ENCODE results near the gene ASXL1. TPM values are rescaled to one million over a fixed set of nuclear protein-coding genes. Genes with fewer than 3 reads are reported as not detected.

The ASXL1 gene
- total RNA-seq, 1 experiment from 2014 or later = 74.9 TPM

DNA sequence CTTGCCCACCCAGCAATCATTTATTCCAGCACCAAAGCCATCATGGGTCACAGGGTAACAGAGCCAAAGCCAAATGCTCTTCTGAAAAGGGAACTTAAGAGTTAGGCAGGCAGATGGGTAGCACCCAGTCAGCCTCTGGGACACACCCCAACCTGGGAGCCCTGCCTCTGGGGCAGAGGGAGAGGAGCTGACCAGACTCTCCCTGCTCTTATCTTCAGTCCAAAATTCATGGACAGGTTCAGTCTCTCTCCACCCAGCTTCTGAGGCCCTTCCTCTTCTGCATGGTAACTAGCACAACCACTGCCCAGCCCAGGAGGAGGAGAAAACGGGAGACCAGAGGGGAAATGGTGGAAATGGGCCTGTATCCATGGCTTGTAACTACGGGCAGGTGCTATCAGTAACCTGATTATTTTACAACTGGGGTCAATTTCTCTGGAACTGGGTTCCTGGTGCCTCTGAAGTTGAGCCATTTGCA is 121.6 kb downstream of the ASXL1 start:
- no peak for DNase-seq (ENCODE audit: low spot score)

DNA sequence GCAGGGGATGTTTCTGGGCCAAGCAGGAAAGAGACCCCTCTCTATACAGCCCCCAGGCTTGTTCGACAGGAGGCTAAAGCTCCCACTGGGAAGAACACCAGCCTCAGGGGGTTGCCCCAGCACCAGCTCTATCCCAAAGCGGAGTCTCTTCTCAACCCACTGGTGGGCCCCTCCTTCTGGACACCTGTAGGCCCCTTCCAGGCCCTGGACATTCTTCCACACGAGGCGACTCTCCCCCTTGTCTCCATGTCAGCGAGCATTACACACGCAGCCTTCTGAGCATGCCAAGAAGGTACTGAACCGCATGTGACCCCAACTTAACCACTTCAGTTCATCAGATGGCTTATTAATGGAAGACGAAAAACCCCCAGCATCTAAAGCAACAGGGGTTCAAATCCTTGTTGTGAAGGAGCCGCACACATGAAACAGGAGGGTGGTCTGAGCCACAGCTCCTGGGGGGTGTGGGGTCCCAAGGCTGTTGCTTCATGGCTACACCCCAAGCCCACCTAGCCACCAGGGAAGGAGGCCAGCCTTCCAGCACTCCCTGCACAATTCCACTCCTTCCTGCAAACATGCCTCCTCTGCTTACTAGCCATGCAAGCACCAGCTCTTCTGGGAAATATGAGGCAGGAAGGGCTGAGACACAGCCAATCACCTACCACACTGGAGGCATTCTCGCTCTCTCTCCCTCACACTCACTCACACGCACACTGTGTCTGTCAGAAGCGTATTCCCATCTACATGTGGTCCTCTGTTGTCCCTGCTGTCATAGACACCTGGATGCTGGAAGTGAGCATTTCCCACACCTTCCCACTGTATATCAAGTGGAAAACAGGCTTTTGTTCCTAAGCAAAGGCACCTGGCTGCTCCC is 122.5 kb downstream of the ASXL1 start:
- DNase-seq (ENCODE audit: low spot score) = no peak

DNA sequence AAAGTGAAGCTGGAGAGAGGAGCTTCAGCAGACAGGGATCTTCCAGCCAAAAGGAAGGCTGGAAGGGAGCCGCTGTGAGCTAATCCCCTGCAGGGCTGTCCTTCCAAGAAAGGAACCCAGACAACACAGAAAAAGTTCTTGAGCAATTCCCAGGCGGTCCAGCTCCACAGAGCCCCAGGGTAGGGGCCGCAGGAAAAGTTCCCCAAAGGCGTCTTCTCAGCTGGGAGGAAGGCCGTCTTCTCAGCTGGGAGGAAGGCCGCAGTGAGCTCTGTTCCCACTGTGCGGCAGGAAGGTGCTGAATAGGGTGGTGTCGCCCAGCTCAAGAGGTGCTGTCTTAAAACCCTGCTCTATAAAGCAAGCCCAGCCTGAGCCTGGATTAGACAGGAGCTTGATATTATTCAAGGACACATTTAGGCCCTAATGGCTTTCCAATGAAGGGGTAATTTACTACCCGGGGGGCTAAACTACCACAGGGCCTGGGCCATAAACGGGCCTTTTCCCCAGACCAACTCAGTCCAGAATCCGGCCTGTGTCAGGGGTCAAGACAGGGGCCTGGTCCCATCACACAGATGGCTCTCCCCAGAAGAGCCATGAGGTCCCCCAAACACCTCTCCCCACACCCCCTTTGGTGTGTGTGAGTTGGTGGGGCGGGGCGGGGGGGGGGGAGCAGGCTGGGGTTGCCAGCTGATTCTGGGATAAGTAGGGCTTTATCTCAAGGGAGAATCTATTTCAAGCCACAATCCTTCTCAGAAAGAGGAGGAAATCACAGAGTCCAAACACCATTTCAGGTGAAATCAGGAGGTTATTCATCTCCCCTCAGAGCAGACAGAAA is 123.4 kb downstream of the ASXL1 start:
- DNase-seq (ENCODE audit: low spot score) = no peak

DNA sequence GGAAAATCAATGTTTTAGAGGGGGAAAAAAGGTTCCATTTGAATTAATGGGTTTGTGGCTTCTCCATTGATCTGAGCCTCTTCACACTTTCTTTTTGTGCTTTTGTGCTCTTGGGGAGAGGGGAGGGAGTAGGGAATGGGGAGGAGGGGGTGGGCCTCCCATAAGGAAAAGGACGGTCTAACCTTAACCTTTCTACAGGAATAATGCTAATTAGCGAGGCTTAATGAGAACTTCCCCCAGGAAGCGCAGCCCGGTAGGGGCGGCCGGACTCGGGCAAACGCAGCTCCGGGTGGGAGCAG is 124.0 kb downstream of the ASXL1 start:
- DNase-seq (ENCODE audit: low spot score) = peak; percentile 17

DNA sequence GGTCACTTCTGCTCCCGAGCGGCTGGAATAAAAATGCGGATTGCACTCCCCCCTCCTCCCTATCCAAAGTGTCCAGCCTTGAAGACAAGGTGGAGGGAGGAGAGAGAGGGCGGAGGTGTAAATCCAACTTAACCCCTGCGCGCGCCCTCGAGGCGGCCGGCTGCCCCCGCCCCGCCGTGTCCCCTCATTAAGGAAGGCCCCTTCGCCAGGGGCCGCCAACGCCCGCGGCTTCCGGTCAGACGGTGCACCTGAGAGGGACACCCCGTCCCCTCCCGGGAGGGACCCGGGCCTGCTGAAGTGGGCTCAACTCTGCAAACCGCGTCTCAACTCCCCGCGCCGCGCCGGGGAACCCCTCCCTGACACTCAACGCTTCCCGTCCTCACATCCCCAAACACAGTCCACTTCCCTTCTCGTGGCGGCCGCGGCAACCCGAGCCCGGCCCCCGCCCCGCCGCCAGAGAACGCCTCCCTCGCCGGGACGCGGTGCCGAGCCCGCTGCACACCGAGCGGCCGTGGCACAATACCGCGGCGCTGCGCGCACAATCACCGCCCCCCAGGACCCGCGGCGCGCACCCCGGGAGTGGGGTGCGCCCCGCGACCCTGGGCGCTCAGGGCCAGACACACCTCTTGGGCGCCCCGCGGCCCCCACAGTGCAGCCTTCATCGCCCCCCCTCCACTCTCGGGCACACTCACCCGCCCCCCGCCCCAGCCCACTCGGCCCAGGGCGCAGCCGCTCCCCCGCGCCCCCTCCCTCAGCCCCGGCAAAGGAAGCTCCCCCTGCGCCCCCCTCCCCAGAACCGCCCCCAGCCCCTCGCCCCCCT is 124.5 kb downstream of the ASXL1 start:
- peak; percentile 55 for DNase-seq (ENCODE audit: low spot score)

DNA sequence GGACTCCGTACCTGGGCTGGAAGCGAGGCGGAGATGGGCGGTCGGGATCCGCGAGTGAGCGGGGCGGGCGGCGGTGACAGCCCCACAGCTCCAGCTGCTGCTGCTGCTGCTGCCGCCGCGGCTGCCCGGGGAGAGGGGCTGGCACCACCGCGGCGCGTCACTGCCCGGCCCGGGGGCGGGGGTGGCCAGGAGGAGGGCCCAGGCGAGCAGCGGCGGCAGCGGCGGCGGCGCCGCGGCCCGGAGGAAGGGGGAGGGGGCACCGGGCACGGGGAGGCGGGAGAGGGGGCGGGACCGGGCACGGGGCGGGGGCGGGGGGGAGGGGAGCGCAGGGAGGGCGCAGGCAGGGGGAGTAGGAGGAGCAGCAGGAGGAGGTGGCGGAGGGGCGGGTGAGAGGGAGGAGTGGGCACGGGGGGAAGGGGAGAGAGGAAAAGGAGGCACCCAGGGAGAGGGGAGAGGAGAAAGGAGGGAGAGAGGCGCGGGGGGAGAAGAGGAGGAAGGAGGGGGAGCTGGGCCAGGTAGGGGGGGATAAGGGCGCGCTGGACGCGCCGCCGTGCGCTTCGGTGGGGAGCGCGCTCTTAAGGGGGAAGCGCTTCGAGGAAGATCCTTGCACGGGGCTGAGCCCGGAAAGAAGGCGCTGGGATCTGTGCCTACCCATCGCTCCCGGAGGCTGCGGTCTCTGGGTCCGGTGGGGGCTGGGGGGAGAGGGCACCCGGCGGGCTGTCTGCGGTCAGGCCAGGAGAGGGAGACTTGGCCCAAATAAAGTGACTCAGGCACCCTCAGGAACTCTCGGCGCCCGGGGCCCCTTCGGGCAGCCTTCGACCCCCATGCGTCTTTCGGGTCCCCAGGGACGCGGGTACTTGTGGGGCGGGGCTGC is 125.5 kb downstream of the ASXL1 start:
- peak; percentile 88 for DNase-seq (ENCODE audit: low spot score)

DNA sequence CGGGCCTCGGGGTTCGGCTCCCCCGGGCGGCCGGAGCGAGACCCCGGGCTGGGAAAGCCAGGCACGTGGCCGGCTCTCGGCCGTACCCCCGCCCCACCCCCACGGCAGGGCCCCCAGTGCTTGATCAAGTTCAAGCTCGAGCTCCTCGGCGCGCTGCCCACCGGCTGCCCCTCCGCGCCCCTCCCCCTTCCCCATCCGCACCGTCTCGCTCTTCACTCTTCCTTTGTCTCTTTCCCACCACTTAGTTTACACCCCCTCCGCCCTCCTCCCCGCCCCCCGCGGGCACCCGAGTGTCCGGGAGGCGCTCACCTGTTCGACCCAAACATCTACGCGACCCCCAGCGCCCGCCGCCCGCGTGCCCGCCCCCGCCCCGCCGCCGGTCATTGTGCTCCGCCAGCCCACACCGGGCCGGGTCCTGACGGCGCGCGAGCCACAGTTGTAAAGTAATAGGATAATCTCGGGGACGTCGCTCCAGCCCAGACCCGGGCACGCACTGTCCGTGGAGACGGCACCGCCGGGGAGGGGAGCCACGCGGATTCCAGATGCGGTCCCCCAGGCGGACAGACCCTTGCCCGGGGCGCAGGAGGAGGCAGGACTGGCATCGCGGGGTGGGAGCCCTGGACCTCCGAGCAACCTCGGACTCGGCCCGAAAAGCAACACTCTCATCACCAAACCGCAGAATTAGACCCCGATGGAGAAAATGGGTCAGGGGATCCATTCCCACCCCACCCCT is 126.3 kb downstream of the ASXL1 start:
- peak; percentile 51 for DNase-seq (ENCODE audit: low spot score)

DNA sequence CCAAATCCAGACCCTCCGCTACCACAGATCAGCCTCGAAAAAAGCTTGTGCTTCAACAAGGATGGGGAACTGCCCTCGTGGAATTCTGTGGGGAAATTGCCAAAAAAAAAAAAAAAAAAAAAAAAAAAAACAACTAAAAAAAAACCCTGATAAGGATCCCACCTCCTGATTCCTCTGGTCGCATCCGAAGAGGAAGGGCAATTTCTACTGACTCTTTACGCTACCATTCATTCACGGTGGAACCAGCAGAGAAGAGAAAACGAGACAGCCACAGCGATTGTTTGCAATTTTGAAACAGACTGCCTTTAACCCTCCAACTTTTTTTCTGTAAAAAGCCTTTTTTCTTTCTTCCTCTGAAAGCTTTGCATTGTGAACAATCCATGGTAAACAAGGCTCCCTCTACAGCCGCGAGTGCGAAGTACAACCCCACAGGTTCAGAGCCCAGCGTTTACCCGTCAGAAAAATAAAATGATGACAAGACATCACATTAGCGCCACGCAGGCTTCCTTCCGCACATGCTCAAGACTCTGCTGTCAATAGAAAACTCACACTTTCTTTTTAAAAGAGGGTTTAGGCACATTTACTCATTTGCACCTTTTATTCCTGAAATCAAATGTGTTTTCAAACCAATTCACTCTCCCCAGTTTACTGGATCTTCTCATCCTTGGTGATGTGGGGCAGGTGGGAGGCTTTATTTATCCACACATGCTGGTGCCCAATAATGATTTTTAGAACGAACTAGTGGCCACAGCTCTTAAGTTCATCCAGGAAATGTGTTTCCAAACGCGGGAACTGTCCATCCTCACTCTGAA is 127.0 kb downstream of the ASXL1 start:
- DNase-seq (ENCODE audit: low spot score) = peak; percentile 94

DNA sequence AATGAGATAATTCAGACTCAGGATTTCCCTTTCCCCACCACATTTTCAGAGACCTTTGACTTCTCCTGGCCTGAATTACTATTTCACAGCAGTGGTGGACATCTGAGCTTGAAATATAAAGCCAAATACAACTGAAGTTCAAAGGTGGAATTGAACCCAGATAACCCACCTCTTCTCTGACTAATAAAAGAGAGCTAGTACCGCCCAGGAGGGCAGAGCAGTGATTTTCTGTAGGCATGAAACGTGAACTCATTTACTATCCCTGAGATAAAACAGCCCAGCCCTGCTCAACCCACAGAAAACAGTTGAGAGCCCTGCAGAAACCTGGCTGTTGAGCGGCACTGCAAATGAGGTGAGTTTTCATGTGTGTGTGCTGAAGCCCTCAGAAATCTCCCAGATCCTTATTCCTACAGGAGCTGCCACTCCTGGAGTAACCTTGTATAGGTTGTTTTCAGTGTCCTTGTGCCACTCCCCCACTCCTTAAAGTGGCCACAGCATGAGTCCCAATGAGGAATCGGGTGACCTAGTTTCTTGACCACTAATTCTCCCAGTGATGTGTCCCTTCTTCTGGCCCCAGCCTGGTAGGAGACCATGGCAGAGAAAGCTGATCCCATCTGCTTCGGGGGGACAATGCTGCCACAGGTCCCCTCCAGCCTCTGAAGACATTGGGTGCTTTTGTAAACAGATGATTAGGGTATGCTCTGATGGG is 127.8 kb downstream of the ASXL1 start:
- DNase-seq (ENCODE audit: low spot score) = peak; percentile 73

DNA sequence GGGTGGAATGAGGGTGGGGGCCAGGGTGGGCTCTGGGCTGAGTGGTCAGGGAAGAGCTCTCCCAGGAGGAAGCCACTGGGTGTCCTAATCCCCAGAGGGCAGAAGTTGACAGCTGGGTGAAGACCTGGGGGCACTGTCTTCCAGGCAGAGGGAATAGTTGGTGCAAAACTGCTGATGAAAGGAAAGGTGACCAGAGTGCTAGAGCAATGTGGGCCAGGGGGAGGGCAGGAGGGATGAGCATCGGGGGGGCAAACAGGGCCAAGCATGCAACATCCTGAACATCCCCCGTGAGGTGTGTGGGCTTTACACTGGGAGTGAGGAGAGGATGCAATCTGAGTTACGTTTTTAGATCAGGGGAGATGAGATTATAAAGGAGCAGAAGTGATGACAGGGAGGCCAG is 129.2 kb downstream of the ASXL1 start:
- DNase-seq (ENCODE audit: low spot score) = no peak

DNA sequence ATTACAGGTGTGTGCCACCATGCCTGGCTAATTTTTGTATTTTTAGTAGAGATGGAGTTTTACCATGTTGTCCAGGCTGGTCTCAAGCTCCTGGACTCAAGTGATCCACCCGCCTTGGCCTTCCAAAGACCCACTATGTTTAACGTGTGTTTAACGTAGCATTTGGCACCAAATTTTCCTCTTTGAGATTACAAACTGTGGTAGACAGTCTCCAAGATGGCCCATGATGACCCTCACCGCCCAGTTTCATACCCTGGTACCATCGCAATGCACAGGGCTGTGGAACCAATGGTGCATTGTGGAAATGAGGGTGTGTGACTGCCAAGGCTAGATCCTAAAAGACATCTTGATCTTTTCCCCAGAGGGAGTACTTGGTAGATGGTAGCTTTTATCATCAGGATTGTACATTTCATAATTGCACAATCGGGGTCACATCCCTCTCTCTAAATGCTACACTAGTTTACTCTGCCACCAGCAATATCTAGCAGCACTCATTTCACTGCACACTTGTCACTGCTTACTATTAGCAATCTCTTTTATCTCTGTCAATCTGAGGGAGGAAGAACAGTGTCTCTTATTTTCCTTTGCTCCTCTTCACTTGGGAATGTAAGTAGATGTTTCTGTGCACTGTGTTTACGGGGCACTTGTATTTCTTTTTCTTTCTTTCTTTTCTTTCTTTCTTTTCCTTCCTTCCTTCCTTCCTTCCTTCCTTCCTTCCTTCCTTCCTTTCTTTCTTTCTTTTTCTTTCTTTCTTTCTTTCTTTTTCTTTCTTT is 130.1 kb downstream of the ASXL1 start:
- DNase-seq (ENCODE audit: low spot score) = no peak

Other genes starting within 250 kb of the ASXL1 start
- 39.9 and 45.9 TPM in 2 replicates for gene TM9SF4, start 248.6 kb upstream of the ASXL1 start, total RNA-seq (2014; rRNA removed; shearing (Covaris generic))
- gene PLAGL2, start 150.6 kb upstream of the ASXL1 start, total RNA-seq (2014; rRNA removed; shearing (Covaris generic)) = 6.9 and 7.9 TPM in 2 replicates
- gene POFUT1, start 150.5 kb upstream of the ASXL1 start, total RNA-seq (2014; rRNA removed; shearing (Covaris generic)) = 44.6 and 56.1 TPM in 2 replicates
- 22.7 and 24.8 TPM in 2 replicates for gene KIF3B, start 80.7 kb upstream of the ASXL1 start, total RNA-seq (2014; rRNA removed; shearing (Covaris generic))
- gene NOL4L, start 227.0 kb downstream of the ASXL1 start, total RNA-seq (2014; rRNA removed; shearing (Covaris generic)) = 41.8 and 42.9 TPM in 2 replicates